GM12874 (cell line): ENCODE results near the gene MELK.

Experiments
- CTCF ChIP-seq: IDR thresholded peaks from 2 replicates; pipeline ENCODE4 v1.5.1; 2011; ENCODE audit warnings: low read depth, mild to moderate bottlenecking, control low read depth, low read length, moderate library complexity; ENCODE audit not compliant: insufficient read depth

The MELK gene

DNA sequence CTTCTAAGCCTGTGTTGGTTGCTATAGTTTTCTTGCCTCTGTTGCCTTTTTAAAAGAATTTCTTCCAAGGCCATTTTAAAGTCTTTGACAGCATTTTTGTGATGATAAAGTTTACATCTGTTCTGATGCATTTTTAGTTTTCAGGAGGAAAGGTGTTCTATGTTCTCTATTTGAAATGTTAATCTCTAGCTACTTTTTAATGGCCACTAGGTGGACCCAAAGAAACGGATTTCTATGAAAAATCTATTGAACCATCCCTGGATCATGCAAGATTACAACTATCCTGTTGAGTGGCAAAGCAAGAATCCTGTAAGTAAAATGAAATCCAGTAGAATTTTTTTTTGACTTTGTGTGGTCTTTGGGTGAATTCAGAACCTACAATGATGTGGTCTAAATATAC is 60.2 kb downstream of the MELK start:
- TF ChIP-seq CTCF: 0 out of 2 replicates have a peak, but pooled peaks have one; percentile 31

DNA sequence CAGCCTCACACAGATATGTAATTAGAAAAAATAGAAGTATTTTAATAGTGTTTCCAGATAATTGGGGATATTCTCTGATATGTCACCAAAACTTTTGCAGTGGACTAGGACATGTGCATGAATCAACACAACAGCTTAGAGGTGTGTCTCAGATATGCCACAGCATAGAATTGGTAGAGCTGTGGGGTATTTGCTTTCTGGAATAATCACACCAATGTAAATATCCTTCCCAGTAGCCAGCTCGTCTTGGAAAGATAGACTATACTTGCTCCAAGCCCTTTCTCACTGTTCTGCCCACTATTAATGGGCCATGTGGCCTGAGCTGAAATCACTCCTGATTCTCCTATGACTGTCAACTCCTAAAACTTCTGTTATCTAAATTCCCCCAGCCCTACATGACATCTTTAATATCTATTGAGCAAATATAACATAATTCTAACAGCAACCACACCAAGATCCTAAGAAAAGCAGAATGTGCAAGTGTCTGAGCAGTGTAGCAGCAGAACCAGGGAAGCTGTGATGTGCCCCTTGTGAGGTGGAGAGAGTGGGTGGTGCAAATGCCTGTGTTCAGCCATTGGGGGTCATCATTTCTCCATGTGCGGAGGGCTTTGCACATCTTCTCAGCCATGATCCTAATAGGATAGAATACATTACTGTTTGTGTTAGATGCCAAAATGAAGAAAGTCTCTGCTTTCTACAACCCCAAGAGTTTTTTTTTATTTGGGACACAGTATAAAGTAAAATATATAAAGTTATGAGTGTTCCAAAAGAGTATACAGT is 65.0 kb downstream of the MELK start:
- no peak for TF ChIP-seq CTCF

DNA sequence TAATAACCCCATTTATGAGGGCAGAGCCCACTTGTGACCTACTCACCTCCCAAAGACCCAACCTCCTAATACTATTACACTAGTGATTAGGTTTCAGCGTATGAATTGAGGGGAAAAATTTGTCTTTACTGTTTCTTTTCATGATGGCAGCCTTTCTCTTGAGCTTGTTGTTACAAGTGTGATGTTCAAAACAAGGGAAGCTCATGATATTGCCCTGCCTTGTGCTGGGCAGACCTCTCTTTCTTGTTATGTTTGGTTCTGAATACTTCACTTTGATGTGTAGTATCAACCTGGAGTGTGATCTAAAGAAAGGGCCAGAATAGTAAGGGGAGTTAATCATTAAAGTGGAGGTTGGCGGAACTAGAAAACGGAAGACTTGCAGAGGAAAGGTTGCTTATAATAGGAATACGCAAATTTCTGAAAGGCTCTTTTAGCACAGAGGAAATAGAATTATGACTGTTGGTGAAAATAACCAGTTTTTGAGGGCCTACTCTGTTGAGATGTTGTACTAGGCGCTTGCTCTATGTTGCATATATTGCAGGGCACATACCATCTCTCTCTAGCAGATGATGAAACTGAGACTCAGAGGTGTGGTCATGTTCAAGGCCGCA is 68.2 kb downstream of the MELK start:
- no peak for TF ChIP-seq CTCF

DNA sequence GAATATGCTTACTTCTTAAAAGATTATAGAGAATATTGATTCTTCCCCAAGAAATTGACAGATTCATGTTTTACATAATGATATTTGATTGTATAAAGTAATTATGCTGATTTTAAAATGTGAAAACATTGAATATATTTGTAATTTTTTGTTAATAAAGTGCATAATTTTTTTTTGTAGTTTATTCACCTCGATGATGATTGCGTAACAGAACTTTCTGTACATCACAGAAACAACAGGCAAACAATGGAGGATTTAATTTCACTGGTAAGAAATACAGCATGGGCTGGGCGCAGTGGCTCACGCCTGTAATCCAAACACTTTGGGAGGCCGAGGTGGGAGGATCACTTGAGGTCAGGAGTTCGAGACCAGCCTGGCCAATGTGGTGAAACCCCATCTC is 70.1 kb downstream of the MELK start:
- TF ChIP-seq CTCF: no peak

GRCh38 chr9:36656842-36657241 is 84.1 kb downstream of the MELK start:
- TF ChIP-seq CTCF: no peak

DNA sequence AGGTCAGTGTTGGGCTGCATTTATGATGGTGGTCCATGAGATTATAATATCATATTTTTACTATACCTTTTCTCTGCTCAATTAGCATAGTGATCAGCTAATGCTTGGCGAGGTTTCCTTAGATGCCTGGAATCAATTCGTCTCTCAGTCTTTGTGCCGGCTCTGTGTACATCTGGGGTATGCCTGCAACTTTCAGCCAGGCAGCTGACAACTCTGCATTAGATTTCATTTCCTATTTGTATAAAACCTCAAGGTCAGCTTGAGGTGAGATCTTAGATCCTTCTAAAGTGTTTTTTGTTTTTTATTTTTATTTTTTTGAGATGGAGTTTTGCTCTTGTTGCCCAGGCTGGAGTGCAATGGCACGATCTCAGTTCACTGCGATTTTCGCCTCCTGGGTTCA is 86.8 kb downstream of the MELK start:
- TF ChIP-seq CTCF: no peak

DNA sequence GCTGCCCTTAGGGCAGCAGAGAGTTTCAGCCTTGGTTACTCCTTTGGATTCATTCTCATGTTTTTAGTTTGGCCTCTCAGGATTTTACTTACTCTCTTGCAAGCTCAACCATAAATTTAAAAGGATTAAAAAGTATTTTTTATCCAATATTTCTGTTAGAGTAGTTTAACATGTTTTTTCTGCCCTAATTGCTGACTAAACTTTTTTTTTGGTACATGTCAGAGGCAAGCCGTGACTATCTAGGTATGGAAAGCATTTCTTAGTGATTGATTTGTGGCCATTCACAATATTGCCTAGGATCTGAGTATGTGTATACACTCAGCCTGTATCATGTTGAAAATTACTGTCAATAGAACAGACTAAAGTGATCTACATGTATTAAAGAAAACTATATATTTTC is 92.1 kb downstream of the MELK start:
- TF ChIP-seq CTCF: no peak
